Ovary (tissue), 9 donors: ENCODE measurements around the gene NEIL3. TPM values are rescaled to one million over a fixed set of nuclear protein-coding genes. Genes with fewer than 3 reads are reported as not detected.

Experiments
- DNase-seq, 5 donors: peaks; one replicate each; pipeline ENCODE4 v3.0.0-alpha.2; 2019 to 2020
- H3K27ac ChIP-seq, 2 donors: fragments of 200-600 bp; one replicate each; pipeline versions ENCODE4 v1.5.1 to v1.8.0; 2019 to 2022
- H3K27me3 ChIP-seq: fragments of 200-600 bp; one replicate; pipeline ENCODE4 v1.8.0; 2022
- H3K36me3 ChIP-seq: fragments of 200-600 bp; sonication (generic); one replicate; pipeline ENCODE4 v1.5.1; 2019
- H3K4me1 ChIP-seq: one replicate; pipeline ENCODE4 v1.8.1; 2013; ENCODE audit warnings: mild to moderate bottlenecking, moderate library complexity; ENCODE audit not compliant: insufficient read depth
- H3K4me3 ChIP-seq: fragments of 200-600 bp; sonication (generic); one replicate; pipeline ENCODE4 v1.5.1; 2017
- H3K9me3 ChIP-seq, 2 donors: fragments of 200-600 bp in 1 of 2; sonication (generic) in 1 of 2; one replicate each; pipeline versions ENCODE4 v1.5.1 to v1.8.1; 2013 to 2019; ENCODE audit warnings: mild to moderate bottlenecking in 1 of 2, moderate library complexity in 1 of 2
- CTCF ChIP-seq, 3 donors: fragments of 450-650 bp in 2 of 3; fragments of 200-600 bp in 1 of 3; IDR thresholded peaks; one replicate each; pipeline versions ENCODE4 v1.5.1 to v1.8.0; 2016 to 2022; ENCODE audit warnings: antibody characterized with exemption in 3 of 3, mild to moderate bottlenecking in 1 of 3
- EP300 ChIP-seq: sonication (generic); formaldehyde crosslinking; IDR thresholded peaks from one replicate; pipeline ENCODE4 v1.6.1; 2017; ENCODE audit warnings: antibody characterized with exemption
- POLR2A ChIP-seq: fragments of 450-650 bp; IDR thresholded peaks from one replicate; pipeline ENCODE4 v1.6.1; 2017; ENCODE audit warnings: antibody characterized with exemption, mild to moderate bottlenecking, moderate library complexity
- WGBS, 3 donors: extraction: QIAGEN DNeasy Blood & Tissue Kit in 1 of 3; methylation state at CpG; one replicate each; pipeline versions ENCODE4 v1.1.5 to v1.1.7; 2013 to 2017; 5-methylcytosine and 5-hydroxymethylcytosine counted together
- intact Hi-C, 4 donors: fragments of 100-400 bp; cut with DNase I; formaldehyde crosslinking; loops; one replicate each; pipeline versions ENCODE4 v1.11.0 to v1.15.1; 2022 to 2023
- polyA plus RNA-seq, 2 donors: library from polyadenylated mRNA; stranded (reverse); fragments of 200-250 nt in 1 of 2; fragments of 350-450 nt in 1 of 2; fragmentation: Illumina TruSeq in 1 of 2; extraction: RNeasy Lipid Tissue Mini Kit (QIAGEN cat#74804) in 1 of 2; gene quantifications; one replicate each; pipeline ENCODE4 v1.2.3, GENCODE V29; 2013 to 2014
- total RNA-seq, 7 donors: library from RNA; depleted of rRNA in 2 of 7; stranded (reverse); fragments of >200 nt in 2 of 7; fragmentation: NEBNext Ultra II Directional in 3 of 7; extraction: Animal tissue kit (Norgen Biotek cat#: 25700) in 3 of 7; gene quantifications; one replicate each; pipeline versions ENCODE4 v1.1.0 to v1.2.4, GENCODE V29; 2016 to 2023
- donor health status: DM: no; HTN: no; CAD: no; lungs with moderate emphysema.
- donor health status: DM: no; HTN: no; CAD: no.
- donor health status: Bipolar disorder and iron deficiency.
- donor health status: DM: yes; HTN: yes; CAD: no.
- donor health status: DM: no; HTN: no; CAD: no.
- donor health status: DM: yes; HTN: yes; CAD: no.

NEIL3 gene
- total and polyA plus RNA-seq, 9 donors, result 0.10 to 0.52 (median 0.24) TPM; not detected in 3

DNA sequence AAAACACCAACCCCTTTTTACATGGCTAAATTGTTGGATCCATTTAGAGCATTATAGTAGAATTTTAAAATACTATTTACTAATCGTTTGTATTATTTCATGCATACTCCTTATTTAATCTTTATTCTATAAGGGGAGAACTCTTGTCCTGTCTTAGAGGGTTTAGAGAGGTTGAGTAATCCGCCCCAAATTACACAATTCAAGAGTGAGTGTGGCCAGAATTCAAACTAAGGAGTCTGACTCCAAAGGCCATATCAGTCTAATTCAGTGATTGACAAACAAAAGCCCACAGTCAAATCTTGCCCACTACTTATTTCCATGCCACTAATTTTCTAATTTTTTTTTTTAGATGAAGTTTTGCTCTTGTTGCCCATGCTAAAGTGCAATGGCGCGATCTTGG lies 33.7 kb upstream of the NEIL3 start:
- 72 to 73% (median 73%) methylated on average over 4 of the region's 4 CpGs for WGBS, 3 donors
- no peaks in the 10 kb centered on the region for H3K27me3 ChIP-seq
- intact Hi-C loops, result no loop called here
- no peak for DNase-seq
- H3K4me3 ChIP-seq, result no peak overlapping the region
- H3K27ac ChIP-seq, result no peak overlapping the region
- no peak for TF ChIP-seq CTCF (IDR thresholded peaks at IDR 0.05)
- TF ChIP-seq POLR2A, result no peak
- no peak for TF ChIP-seq EP300
- no peaks in the 10 kb centered on the region for H3K4me1 ChIP-seq
- H3K36me3 ChIP-seq, result no peaks in the 10 kb centered on the region
- H3K9me3 ChIP-seq, result no peaks in the 10 kb centered on the region

DNA sequence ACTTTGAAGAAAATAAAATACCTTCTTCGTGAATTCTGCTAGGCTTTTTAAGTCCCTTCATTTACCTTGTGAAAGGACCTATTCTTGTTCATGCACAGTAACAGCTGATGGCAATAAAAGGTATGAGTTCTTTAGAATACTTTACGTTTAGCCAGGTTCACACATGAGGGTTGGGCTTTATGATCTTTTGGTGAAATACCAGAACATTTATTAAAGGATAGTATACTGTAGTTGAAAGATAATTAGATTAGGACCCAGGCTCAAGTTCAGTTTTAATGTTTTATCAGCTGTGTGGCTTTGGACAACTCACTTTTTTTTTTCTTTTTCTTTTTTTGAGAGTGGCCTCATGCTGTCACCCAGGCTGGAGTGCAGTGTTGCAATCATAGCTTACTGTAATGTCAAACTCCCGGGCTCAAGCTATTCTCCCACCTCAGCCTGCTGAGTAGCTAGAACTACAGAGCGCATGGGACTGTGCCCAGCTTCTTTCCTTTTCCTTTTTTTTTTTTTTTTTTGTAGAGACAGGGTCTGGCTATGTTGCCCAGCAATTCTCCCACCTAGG lies 28.2 kb upstream of the NEIL3 start:
- Histone ChIP-seq H3K36me3 (no peaks in the 10 kb centered on the region), H3K4me3 (no peak overlapping the region), H3K27ac (no peak overlapping the region), H3K4me1 (peaks cover 2% of the 10 kb centered on the region), H3K9me3 (no peaks in the 10 kb centered on the region), H3K27me3 (no peaks in the 10 kb centered on the region)
- TF ChIP-seq CTCF (IDR thresholded peaks at IDR 0.05), result no peak
- TF ChIP-seq EP300, result no peak
- TF ChIP-seq POLR2A, result no peak
- intact Hi-C loops, result no loop called here
- DNase-seq, result no peak
- WGBS, 3 donors, result 69 to 75% (median 73%) methylated on average over 4 of the region's 4 CpGs

GRCh38 chr4:177282284-177282835 lies 27.3 kb upstream of the NEIL3 start:
- Histone ChIP-seq H3K27me3 (no peaks in the 10 kb centered on the region), H3K9me3 (no peaks in the 10 kb centered on the region), H3K4me3 (no peak overlapping the region), H3K27ac (no peak overlapping the region), H3K36me3 (no peaks in the 10 kb centered on the region), H3K4me1 (peaks cover 2% of the 10 kb centered on the region)
- WGBS, 3 donors, result 9 to 23% (median 14%) methylated on average over 5 of the region's 5 CpGs
- DNase-seq, result no peak
- no peak for TF ChIP-seq EP300
- TF ChIP-seq CTCF (IDR thresholded peaks at IDR 0.05), result no peak
- TF ChIP-seq POLR2A, result no peak
- intact Hi-C loops, result no loop called here

DNA sequence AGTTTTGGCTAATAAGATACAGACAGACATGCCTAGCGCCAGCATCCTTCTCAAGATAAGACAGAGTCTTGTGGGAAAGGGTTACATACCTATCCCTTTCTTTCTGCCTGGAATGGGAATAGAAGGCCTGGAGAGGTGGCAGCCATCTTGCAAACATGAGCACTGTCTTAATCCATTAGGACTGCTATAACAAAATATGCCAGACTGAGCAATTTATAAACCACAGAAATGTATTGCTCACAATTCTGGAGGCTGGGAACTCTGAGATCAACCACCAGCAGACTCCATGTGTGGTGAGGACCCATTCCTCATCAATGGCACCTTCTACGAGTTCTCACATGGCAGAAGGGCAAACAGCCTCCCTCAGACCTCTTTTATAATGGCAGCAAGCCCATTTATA lies 26.5 kb upstream of the NEIL3 start:
- intact Hi-C loops, result no loop called here
- no peak for DNase-seq
- TF ChIP-seq CTCF (IDR thresholded peaks at IDR 0.05) (no peak), EP300 (no peak), POLR2A (no peak)
- H3K4me3 ChIP-seq, result no peak overlapping the region
- WGBS, 3 donors, result 45 to 68% (median 58%) methylated on average over 2 of the region's 2 CpGs
- no peak overlapping the region for H3K27ac ChIP-seq
- no peaks in the 10 kb centered on the region for H3K27me3 ChIP-seq
- no peaks in the 10 kb centered on the region for H3K9me3 ChIP-seq
- no peaks in the 10 kb centered on the region for H3K36me3 ChIP-seq
- peaks cover 2% of the 10 kb centered on the region for H3K4me1 ChIP-seq
